H1 (cell line): ENCODE measurements around the gene OR2Y1. TPM values are rescaled to one million over a fixed set of nuclear protein-coding genes. Genes with fewer than 3 reads are reported as not detected.

Experiments
- CTCF ChIA-PET: fragments of 300-600 bp; sonication (Branson Sonifier 250); formaldehyde crosslinking; loops from one replicate; lab custom pipeline; 2021; ENCODE audit not compliant: partially characterized antibody; lab: Charles Lee
- POLR2A ChIA-PET: fragments of 300-600 bp; sonication (Branson Sonifier 250); formaldehyde crosslinking; loops from one replicate; lab custom pipeline; 2021; ENCODE audit warnings: inconsistent platforms; ENCODE audit not compliant: partially characterized antibody; lab: Charles Lee
- DNase-seq, 2 experiments: peaks; one replicate each; pipeline versions ENCODE4 v3.0.0 to v3.0.0-alpha.2; 2010 to 2022; ENCODE audit warnings: low spot score in 2 of 2, low read depth in 1 of 2, mixed read lengths in 1 of 2
- FAIRE-seq: peaks from 2 replicates; lab custom pipeline; 2011; peaks lifted over from hg19 to GRCh38; lab: Jason Lieb, UNC
- H2AFZ ChIP-seq: 2 replicates; pipeline ENCODE4 v1.8.1; 2012; ENCODE audit warnings: low read length, inconsistent platforms
- H2AK5ac ChIP-seq: 2 replicates; pipeline ENCODE4 v1.6.1; 2013; ENCODE audit warnings: low read depth, low read length
- H2BK120ac ChIP-seq: replicated peaks from 2 replicates; pipeline ENCODE3; 2013; ENCODE audit warnings: low read depth, low read length, inconsistent platforms
- H2BK12ac ChIP-seq: 2 replicates; pipeline ENCODE4 v1.6.1; 2013; ENCODE audit warnings: low read depth, low read length
- H2BK15ac ChIP-seq: 2 replicates; pipeline ENCODE4 v1.6.1; 2013; ENCODE audit warnings: low read length
- H2BK20ac ChIP-seq: 2 replicates; pipeline ENCODE4 v1.6.1; 2013; ENCODE audit warnings: low read length
- H2BK5ac ChIP-seq: 2 replicates; pipeline ENCODE4 v1.6.1; 2013; ENCODE audit warnings: low read depth, low read length
- H3K14ac ChIP-seq: 2 replicates; pipeline ENCODE4 v1.6.1; 2013; ENCODE audit warnings: inconsistent platforms; ENCODE audit not compliant: insufficient read length
- H3K18ac ChIP-seq: 2 replicates; pipeline ENCODE4 v1.6.1; 2013; ENCODE audit warnings: low read length; ENCODE audit errors: extremely low read depth
- H3K23ac ChIP-seq: 2 replicates; pipeline ENCODE4 v1.6.1; 2013; ENCODE audit warnings: inconsistent platforms; ENCODE audit not compliant: insufficient read length
- H3K23me2 ChIP-seq: 2 replicates; pipeline ENCODE4 v1.6.1; 2013; ENCODE audit warnings: low read depth, low read length
- H3K27ac ChIP-seq: 2 replicates; pipeline ENCODE4 v1.6.1; 2011; ENCODE audit warnings: low read depth, low read length, inconsistent platforms
- H3K27me3 ChIP-seq, 4 experiments: replicated peaks in 1 of 4; 1 replicate in 1 of 4; 2 replicates in 3 of 4; pipeline versions ENCODE4 v1.6.1 to v1.8.1; 2011 to 2013; ENCODE audit warnings: low read length in 3 of 4, mild to moderate bottlenecking in 3 of 4, inconsistent platforms in 2 of 4, mixed read lengths in 2 of 4, moderate library complexity in 1 of 4; ENCODE audit not compliant: control insufficient read depth in 3 of 4, insufficient read depth in 3 of 4; ENCODE audit errors: extremely low read depth in 1 of 4
- H3K36me3 ChIP-seq, 4 experiments: 2 replicates each; pipeline versions ENCODE4 v1.6.1 to v1.8.1; 2011 to 2013; ENCODE audit warnings: mild to moderate bottlenecking in 4 of 4, low read length in 3 of 4, moderate library complexity in 2 of 4, control low read depth in 1 of 4, inconsistent platforms in 1 of 4; ENCODE audit not compliant: insufficient read depth in 4 of 4, control insufficient read depth in 2 of 4
- H3K4ac ChIP-seq: replicated peaks from 2 replicates; pipeline ENCODE3; 2013; ENCODE audit warnings: low read length, low read depth, mixed read lengths, inconsistent platforms; ENCODE audit not compliant: insufficient read length
- H3K4me1 ChIP-seq, 4 experiments: replicated peaks in 1 of 4; 1 replicate in 1 of 4; 2 replicates in 3 of 4; pipeline versions ENCODE4 v1.6.1 to v1.8.1; 2011 to 2013; ENCODE audit warnings: low read length in 3 of 4, inconsistent platforms in 2 of 4, mixed read lengths in 1 of 4; ENCODE audit not compliant: insufficient read depth in 4 of 4, control insufficient read depth in 3 of 4
- H3K4me2 ChIP-seq, 2 experiments: 2 replicates each; pipeline versions ENCODE4 v1.6.1 to v1.8.1; 2011 to 2013; ENCODE audit warnings: low read depth in 2 of 2, low read length in 2 of 2, control low read depth in 1 of 2, inconsistent platforms in 1 of 2, mild to moderate bottlenecking in 1 of 2; ENCODE audit not compliant: insufficient read depth in 1 of 2
- H3K4me3 ChIP-seq, 4 experiments: fragments of 200-600, 300-600 bp in 1 of 4; sonication (generic), shearing (Covaris generic), sonication (Bioruptor Twin) in 1 of 4; 2 replicates each; pipeline versions ENCODE4 v1.5.1 to v1.8.1; 2011 to 2016; ENCODE audit warnings: low read length in 4 of 4, low read depth in 3 of 4, control low read depth in 2 of 4, inconsistent platforms in 2 of 4, mild to moderate bottlenecking in 2 of 4, mixed read lengths in 1 of 4, moderate library complexity in 1 of 4; ENCODE audit not compliant: insufficient read depth in 2 of 4; ENCODE audit errors: extremely low read depth in 1 of 4
- H3K56ac ChIP-seq: replicated peaks from 2 replicates; pipeline ENCODE3; 2013; ENCODE audit warnings: low read depth, mild to moderate bottlenecking, mixed read lengths, low read length, inconsistent platforms; ENCODE audit not compliant: insufficient read length
- H3K79me1 ChIP-seq: 2 replicates; pipeline ENCODE4 v1.6.1; 2013; ENCODE audit warnings: low read depth, low read length, control low read depth
- H3K79me2 ChIP-seq, 2 experiments: 2 replicates each; pipeline versions ENCODE4 v1.6.1 to v1.8.1; 2012 to 2013; ENCODE audit warnings: low read length in 2 of 2, mild to moderate bottlenecking in 2 of 2, inconsistent platforms in 1 of 2; ENCODE audit not compliant: insufficient read depth in 2 of 2, control insufficient read depth in 1 of 2
- H3K9ac ChIP-seq, 4 experiments: replicated peaks in 1 of 4; 1 replicate in 1 of 4; 2 replicates in 3 of 4; pipeline versions ENCODE4 v1.6.1 to v1.8.1; 2011 to 2013; ENCODE audit warnings: low read depth in 3 of 4, low read length in 3 of 4, control low read depth in 2 of 4, mild to moderate bottlenecking in 2 of 4, moderate library complexity in 2 of 4, inconsistent platforms in 1 of 4; ENCODE audit errors: extremely low read depth in 1 of 4
- H3K9me3 ChIP-seq, 2 experiments: 2 replicates each; pipeline versions ENCODE4 v1.6.1 to v1.8.1; 2012 to 2013; ENCODE audit warnings: mild to moderate bottlenecking in 2 of 2, moderate library complexity in 2 of 2, control low read depth in 1 of 2, inconsistent platforms in 1 of 2, low read depth in 1 of 2, low read length in 1 of 2, mixed read lengths in 1 of 2; ENCODE audit not compliant: insufficient read depth in 2 of 2
- H4K20me1 ChIP-seq, 2 experiments: replicated peaks in 1 of 2; 2 replicates each; pipeline versions ENCODE3 to v1.8.1; 2011 to 2013; ENCODE audit warnings: inconsistent platforms in 2 of 2, low read length in 2 of 2, mild to moderate bottlenecking in 1 of 2; ENCODE audit not compliant: insufficient read depth in 2 of 2, control insufficient read depth in 1 of 2
- H4K5ac ChIP-seq: 2 replicates; pipeline ENCODE4 v1.6.1; 2013; ENCODE audit warnings: low read length, low read depth, mixed read lengths, inconsistent platforms; ENCODE audit not compliant: insufficient read length
- H4K8ac ChIP-seq: 2 replicates; pipeline ENCODE4 v1.8.0; 2013; ENCODE audit warnings: mild to moderate bottlenecking, moderate library complexity, low read length, inconsistent platforms; ENCODE audit not compliant: insufficient read depth; ENCODE audit errors: extremely low read depth
- H4K91ac ChIP-seq: replicated peaks from 2 replicates; pipeline ENCODE3; 2013; ENCODE audit warnings: low read length, mixed read lengths, inconsistent platforms; ENCODE audit not compliant: insufficient read length
- ATF3 ChIP-seq: IDR thresholded peaks from 2 replicates; pipeline ENCODE4 v1.6.1; 2011; ENCODE audit warnings: low read depth, mild to moderate bottlenecking, low read length; ENCODE audit not compliant: insufficient read depth
- BCL11A ChIP-seq, 2 experiments: IDR thresholded peaks; one replicate each; pipeline ENCODE4 v1.6.1; 2011; ENCODE audit warnings: low read depth in 2 of 2, low read length in 2 of 2, mild to moderate bottlenecking in 2 of 2
- BRCA1 ChIP-seq: IDR thresholded peaks from 2 replicates; pipeline ENCODE4 v1.6.1; 2012; ENCODE audit warnings: low read depth, low read length, improper control_type of control experiment
- CBX5 ChIP-seq: fragments of 300-800, 300-1000 bp; sonication (generic); IDR thresholded peaks from 2 replicates; pipeline ENCODE4 v1.7.1; 2016; ENCODE audit warnings: antibody characterized with exemption, low read length, low read depth
- CEBPB ChIP-seq: IDR thresholded peaks from 2 replicates; pipeline ENCODE4 v1.6.1; 2012; ENCODE audit warnings: low read depth, low read length
- GABPA ChIP-seq: IDR thresholded peaks from 2 replicates; pipeline ENCODE4 v1.6.1; 2011; ENCODE audit warnings: mild to moderate bottlenecking, low read length, moderate library complexity, borderline replicate concordance; ENCODE audit not compliant: insufficient read depth
- HDAC6 ChIP-seq: IDR thresholded peaks from one replicate; pipeline ENCODE4 v1.7.1; 2012; ENCODE audit warnings: low read depth, mild to moderate bottlenecking, inconsistent platforms, low read length, moderate library complexity
- JUN ChIP-seq: IDR thresholded peaks from 2 replicates; pipeline ENCODE4 v1.6.1; 2011; ENCODE audit warnings: low read depth, mild to moderate bottlenecking, improper control_type of control experiment, low read length
- POU5F1 ChIP-seq: IDR thresholded peaks from 2 replicates; pipeline ENCODE4 v1.6.1; 2011; ENCODE audit warnings: low read depth, mild to moderate bottlenecking, low read length, moderate library complexity
- RAD21 ChIP-seq, 2 experiments: IDR thresholded peaks in 1 of 2; conservative IDR thresholded peaks in 1 of 2; 2 replicates each; pipeline ENCODE4 v1.6.1; 2011; ENCODE audit warnings: low read depth in 2 of 2, low read length in 2 of 2, improper control_type of control experiment in 1 of 2, inconsistent platforms in 1 of 2, mild to moderate bottlenecking in 1 of 2, moderate library complexity in 1 of 2
- RFX5 ChIP-seq: IDR thresholded peaks from 2 replicates; pipeline ENCODE4 v1.6.1; 2011; ENCODE audit warnings: low read depth, low read length, improper control_type of control experiment, borderline replicate concordance
- RNF2 ChIP-seq: fragments of 200-900, 300-1000 bp; sonication (generic); IDR thresholded peaks from 2 replicates; pipeline ENCODE4 v1.7.1; 2016; ENCODE audit warnings: borderline replicate concordance, low read depth, mild to moderate bottlenecking, antibody characterized with exemption, low read length; ENCODE audit not compliant: poor library complexity, severe bottlenecking; ENCODE audit errors: missing control alignments
- SP2 ChIP-seq: IDR thresholded peaks from 2 replicates; pipeline ENCODE4 v1.6.1; 2012; ENCODE audit warnings: mild to moderate bottlenecking, low read length, inconsistent platforms
- SUZ12 ChIP-seq: fragments of 200-600 bp; sonication (generic); IDR thresholded peaks from 2 replicates; pipeline ENCODE4 v1.6.1; 2012; ENCODE audit warnings: mild to moderate bottlenecking, inconsistent platforms, low read length, moderate library complexity, mixed read lengths
- WGBS, 2 experiments: shearing (Covaris generic) in 1 of 2; methylation state at CpG; one replicate each; pipeline versions ENCODE4 v1.1.6 to v1.1.7; 2013 to 2015; ENCODE audit warnings: low lambda C conversion rate in 2 of 2, mixed read lengths in 2 of 2, inconsistent platforms in 1 of 2, low coverage in 1 of 2, missing lambda C conversion rate in 1 of 2; ENCODE audit not compliant: insufficient replicate concordance in 2 of 2, insufficient coverage in 1 of 2, insufficient read length in 1 of 2; ENCODE audit errors: extremely low coverage in 1 of 2, missing lambda C conversion rate in 1 of 2; 5-methylcytosine and 5-hydroxymethylcytosine counted together
- polyA plus RNA-seq, 7 experiments: library from polyadenylated mRNA; depleted of rRNA in 3 of 7; stranded (reverse) in 5 of 7; unstranded in 2 of 7; fragments of >200 nt in 5 of 7; fragments of 200-250 nt in 2 of 7; gene quantifications; 1 replicate in 5 of 7; 2 replicates in 1 of 7; 4 replicates in 1 of 7; pipeline versions ENCODE4 v1.2.1 to v1.2.3, GENCODE V29; 2011 to 2013; ENCODE audit warnings: missing spikeins in 2 of 7, mixed read lengths in 2 of 7
- total RNA-seq: library from RNA; stranded (reverse); fragmentation: NEBNext Ultra II Directional; extraction: Animal tissue kit (Norgen Biotek cat#: 25700); gene quantifications from 2 replicates; pipeline ENCODE4 v1.2.1, GENCODE V29; 2021

OR2Y1 gene
- total and polyA plus RNA-seq, 2 of the 8 experiments (the other 6 are each of a cell fraction or from before 2014, with no cell fraction given), result not detected

GRCh38 chr5:180724944-180725343 lies 14.9 kb downstream of the OR2Y1 start:
- Histone ChIP-seq H4K8ac (no peak overlapping the region), H3K4ac (no peak overlapping the region), H3K4me1 (no peaks in the 10 kb centered on the region), H3K9me3 (no peaks in the 10 kb centered on the region; a peak in 1 of 4 replicates), H2BK15ac (no peak overlapping the region), H3K14ac (no peak overlapping the region), H3K36me3 (no peaks in the 10 kb centered on the region), H3K4me2 (no peak overlapping the region), H3K4me3 (no peak overlapping the region), H3K79me2 (no peaks in the 10 kb centered on the region), H4K5ac (no peak overlapping the region), H3K23ac (no peak overlapping the region), H3K23me2 (no peaks in the 10 kb centered on the region), H2BK12ac (no peak overlapping the region), H2AFZ (no peak overlapping the region), H3K56ac (no peak overlapping the region), H3K27me3 (no peaks in the 10 kb centered on the region), H4K91ac (no peak overlapping the region), H2BK120ac (no peak overlapping the region), H2BK20ac (no peak overlapping the region), H3K18ac (no peak overlapping the region), H3K27ac (no peak overlapping the region), H3K9ac (no peak overlapping the region), H3K79me1 (no peaks in the 10 kb centered on the region), H4K20me1 (no peaks in the 10 kb centered on the region), H2AK5ac (no peak overlapping the region), H2BK5ac (no peak overlapping the region)
- no peak for FAIRE-seq
- ChIA-PET POLR2A (no interaction called here), CTCF (interaction anchor here (1.1 to 1.4 kb wide), 2 partner anchors 35 to 106 kb away, joined by 4 read pairs; no protein-coding TSS in a partner anchor)
- 95% methylated on average over 8 of the region's 8 CpGs; no CpG with 5 or more reads in 1 of the 2 experiments for WGBS, 2 experiments
- DNase-seq, result no peak
- TF ChIP-seq GABPA (no peak), CEBPB (no peak), HDAC6 (no peak), ATF3 (no peak), JUN (no peak), CBX5 (no peak), RAD21 (IDR thresholded peaks at IDR 0.05 in 1 of 2, conservative IDR thresholded peaks at IDR 0.05 in 1 of 2; ENCODE audit: low read depth in 2 of 2, low read length in 2 of 2) (no peak), SP2 (no peak), BRCA1 (no peak), BCL11A (IDR thresholded peaks at IDR 0.05; ENCODE audit: low read depth in 2 of 2, low read length in 2 of 2) (no peak), RNF2 (no peak), SUZ12 (no peak), RFX5 (no peak), POU5F1 (no peak)
